ENCODE measurements around the gene C14orf93. TPM values are rescaled to one million over a fixed set of nuclear protein-coding genes. Genes with fewer than 3 reads are reported as not detected.

Gene C14orf93, protein sequence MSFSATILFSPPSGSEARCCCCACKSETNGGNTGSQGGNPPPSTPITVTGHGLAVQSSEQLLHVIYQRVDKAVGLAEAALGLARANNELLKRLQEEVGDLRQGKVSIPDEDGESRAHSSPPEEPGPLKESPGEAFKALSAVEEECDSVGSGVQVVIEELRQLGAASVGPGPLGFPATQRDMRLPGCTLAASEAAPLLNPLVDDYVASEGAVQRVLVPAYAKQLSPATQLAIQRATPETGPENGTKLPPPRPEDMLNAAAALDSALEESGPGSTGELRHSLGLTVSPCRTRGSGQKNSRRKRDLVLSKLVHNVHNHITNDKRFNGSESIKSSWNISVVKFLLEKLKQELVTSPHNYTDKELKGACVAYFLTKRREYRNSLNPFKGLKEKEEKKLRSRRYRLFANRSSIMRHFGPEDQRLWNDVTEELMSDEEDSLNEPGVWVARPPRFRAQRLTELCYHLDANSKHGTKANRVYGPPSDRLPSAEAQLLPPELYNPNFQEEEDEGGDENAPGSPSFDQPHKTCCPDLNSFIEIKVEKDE
- 10 to 100 TPM in 2 of 4 donors, 1 to 10 TPM in 2; 7.2 to 18.6 (median 10.4) TPM for total RNA-seq

DNA sequence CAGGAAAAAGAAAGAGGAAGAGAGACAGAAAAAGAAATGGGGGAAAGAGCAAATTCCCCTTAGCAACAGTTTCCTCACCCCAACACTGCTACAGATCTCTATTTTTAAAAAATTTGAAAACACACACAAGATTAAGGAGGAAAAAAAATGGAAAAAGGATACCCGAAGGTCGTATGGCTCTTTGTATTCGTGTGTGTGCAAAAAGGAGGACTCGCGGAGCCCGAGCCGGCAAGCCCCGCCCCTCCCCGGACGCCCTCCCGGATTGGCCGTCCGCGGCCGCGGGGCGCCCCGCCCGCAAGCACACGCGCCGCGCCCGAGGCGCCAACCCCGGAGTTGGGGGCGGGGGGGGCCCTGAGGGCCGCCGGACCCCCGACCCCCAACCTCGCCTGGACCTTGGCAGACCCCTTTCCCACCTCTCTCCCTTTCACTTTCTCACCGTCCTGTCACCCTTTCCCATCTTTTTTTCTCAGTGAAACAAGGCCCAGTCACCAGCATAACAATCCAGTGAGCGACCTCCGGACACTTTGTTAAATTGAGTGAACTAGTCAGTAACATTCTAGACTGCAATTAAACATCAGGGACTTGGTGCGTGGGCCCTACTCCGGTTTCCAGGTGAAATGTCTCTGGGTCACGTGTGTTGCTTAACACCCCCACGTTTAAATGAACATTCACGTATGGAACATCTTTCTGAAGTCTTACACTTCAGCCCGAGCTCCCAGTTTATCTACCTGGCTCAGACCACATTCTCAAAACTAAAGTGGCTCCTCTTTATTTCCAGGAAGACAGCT lies at the start of gene C14orf93:
Gene C14orf93 (minus strand): TSS at position 205 of the 788 bp plus-strand sequence. CDS start 11,120 bp downstream, outside the sequence.
- no peaks in the 10 kb centered on the region for H3K36me3 ChIP-seq
- no peaks in the 10 kb centered on the region for H3K4me1 ChIP-seq
- no peaks in the 10 kb centered on the region for H3K27me3 ChIP-seq
- peak within 1 kb of the TSS; percentile 31 to 57 for H3K4me3 ChIP-seq
- peak; percentile 80 to 81 for DNase-seq
- TF ChIP-seq, protein P1, sequence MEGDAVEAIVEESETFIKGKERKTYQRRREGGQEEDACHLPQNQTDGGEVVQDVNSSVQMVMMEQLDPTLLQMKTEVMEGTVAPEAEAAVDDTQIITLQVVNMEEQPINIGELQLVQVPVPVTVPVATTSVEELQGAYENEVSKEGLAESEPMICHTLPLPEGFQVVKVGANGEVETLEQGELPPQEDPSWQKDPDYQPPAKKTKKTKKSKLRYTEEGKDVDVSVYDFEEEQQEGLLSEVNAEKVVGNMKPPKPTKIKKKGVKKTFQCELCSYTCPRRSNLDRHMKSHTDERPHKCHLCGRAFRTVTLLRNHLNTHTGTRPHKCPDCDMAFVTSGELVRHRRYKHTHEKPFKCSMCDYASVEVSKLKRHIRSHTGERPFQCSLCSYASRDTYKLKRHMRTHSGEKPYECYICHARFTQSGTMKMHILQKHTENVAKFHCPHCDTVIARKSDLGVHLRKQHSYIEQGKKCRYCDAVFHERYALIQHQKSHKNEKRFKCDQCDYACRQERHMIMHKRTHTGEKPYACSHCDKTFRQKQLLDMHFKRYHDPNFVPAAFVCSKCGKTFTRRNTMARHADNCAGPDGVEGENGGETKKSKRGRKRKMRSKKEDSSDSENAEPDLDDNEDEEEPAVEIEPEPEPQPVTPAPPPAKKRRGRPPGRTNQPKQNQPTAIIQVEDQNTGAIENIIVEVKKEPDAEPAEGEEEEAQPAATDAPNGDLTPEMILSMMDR (IDR thresholded peaks at IDR 0.05) = no peak
- TF ChIP-seq POLR2A (IDR thresholded peaks at IDR 0.05) = peak; percentile 32 to 56
- no peaks in the 10 kb centered on the region for H3K9me3 ChIP-seq
- H3K27ac ChIP-seq = peak within 1 kb of the TSS; percentile 91 to 94
- intact Hi-C loops (cut with DNase I; ENCODE audit: low total_unique reads) = no loop called here

DNA sequence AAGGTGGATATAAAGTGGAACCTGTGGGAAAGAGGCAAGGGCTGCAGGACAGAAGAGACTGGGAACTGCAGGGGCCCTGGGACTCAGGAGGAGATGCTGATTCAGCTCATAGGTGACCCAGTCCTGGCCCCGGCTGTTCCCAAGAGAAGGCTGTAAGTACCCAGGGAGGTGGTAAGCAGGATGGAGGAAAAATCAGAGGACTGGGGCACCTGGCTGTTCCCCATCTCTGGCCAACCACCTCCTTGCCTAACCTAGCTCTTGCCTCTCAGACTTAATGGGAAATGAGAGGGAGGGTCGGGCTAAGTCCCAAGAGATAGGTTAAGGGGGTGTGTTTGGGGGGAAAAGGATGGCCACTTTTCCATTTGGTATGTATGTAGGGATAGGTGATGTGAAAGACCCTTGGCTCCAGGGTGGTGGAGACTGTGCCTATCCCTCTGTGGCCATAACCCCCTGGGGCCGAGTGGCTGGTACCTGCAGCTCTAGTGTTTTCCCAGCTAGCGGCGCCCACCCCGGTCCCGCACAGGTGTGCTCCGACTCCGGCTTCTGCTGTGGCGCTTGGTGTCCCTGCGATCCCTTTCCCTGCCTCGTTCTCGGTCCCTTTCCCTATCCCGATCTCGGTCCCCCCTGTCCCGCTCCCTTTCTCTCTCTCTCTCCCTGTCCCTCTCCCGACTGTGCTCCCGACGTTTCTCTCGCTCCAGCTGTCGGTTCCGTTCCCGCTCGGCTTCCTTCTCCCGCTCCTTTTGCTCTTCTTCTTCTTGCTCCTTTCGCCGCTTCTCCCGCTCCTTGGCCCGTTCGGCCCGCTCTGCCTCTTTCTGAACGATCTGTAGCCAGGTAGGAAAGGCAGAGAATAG lies 48.9 kb upstream of the C14orf93 start:
- Histone ChIP-seq H3K27ac (peak overlapping the region in 1 of 2 donors; percentile 92), H3K27me3 (no peaks in the 10 kb centered on the region), H3K4me1 (no peaks in the 10 kb centered on the region), H3K4me3 (no peak overlapping the region), H3K36me3 (no peaks in the 10 kb centered on the region), H3K9me3 (no peaks in the 10 kb centered on the region)
- TF ChIP-seq, protein P1 (IDR thresholded peaks at IDR 0.05) = no peak
- no peak for TF ChIP-seq POLR2A (IDR thresholded peaks at IDR 0.05)
- no peak for DNase-seq
- intact Hi-C loops (cut with DNase I; ENCODE audit: low total_unique reads) = loop anchor here (5.0 kb wide), 1 partner anchor 72 kb away; no protein-coding TSS in a partner anchor

DNA sequence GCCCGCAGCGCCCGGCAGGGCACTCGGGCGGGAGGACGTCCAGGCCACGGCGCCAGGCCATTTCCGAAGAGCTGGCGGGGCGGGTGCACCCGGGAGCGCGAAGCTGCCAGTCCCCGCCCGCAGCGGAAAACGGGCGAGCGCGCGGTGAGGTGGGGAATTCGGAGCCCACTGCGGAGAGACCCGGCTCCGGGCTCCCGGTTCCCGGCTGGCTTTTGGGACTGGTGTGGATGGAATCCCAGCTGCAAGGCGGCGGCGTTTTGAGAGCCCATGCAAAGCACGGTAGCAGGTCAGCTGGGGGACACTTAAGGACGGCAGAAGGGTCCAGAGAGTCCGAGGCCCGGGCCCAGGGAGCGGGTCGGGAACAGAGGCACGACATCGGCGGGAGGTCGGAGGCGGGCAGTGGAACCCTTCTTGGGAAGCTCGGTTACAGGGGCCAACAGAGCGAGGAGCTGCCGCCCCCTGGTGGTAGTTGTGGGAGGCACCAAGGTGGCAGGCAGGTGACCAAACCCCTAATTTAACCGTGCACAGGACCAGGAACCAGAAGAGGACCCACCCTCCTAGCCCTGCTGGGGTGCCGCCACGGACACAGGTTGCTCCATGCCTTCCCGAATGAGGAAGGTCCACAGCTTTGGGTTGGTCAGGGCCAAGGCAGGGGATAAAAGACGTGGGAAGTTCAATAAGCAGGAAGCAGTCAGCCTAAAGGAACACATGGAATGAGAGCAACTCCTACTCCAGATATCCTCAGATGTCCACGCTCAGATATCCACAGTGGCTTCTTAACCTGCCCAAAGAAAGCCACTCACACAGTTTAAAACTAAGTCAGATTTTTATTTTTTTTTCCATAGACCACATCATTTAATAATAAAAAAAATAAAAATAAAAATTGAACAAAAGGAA lies 48.1 kb upstream of the C14orf93 start:
- intact Hi-C loops (cut with DNase I; ENCODE audit: low total_unique reads) = loop anchor here (5.0 kb wide), 1 partner anchor 71 kb away; no protein-coding TSS in a partner anchor
- TF ChIP-seq, protein P1 (IDR thresholded peaks at IDR 0.05) = peak; percentile 92 to 97 (median 94)
- TF ChIP-seq POLR2A (IDR thresholded peaks at IDR 0.05) = no peak
- no peaks in the 10 kb centered on the region for H3K27me3 ChIP-seq

More for the DNA sequence above, 48.1 kb upstream of the C14orf93 start:
- DNase-seq = peak; percentile 89
- H3K36me3 ChIP-seq = no peaks in the 10 kb centered on the region
- H3K4me3 ChIP-seq = peak overlapping the region; percentile 58 to 65
- no peaks in the 10 kb centered on the region for H3K4me1 ChIP-seq
- no peaks in the 10 kb centered on the region for H3K9me3 ChIP-seq
- H3K27ac ChIP-seq = peak overlapping the region; percentile 86 to 92

Measured in uterus (tissue), 4 donors.